Measurements from ENCODE around the gene SOCS7. TPM values are rescaled to one million over a fixed set of nuclear protein-coding genes. Genes with fewer than 3 reads are reported as not detected.

The SOCS7 gene
- total and polyA plus RNA-seq, 2 experiments from 2014 or later = 1.3 to 6.8 TPM

- 27 to 31% methylated on average over 14 of the region's 14 CpGs for WGBS, 2 experiments (ENCODE audit: low coverage in 1 of 2, low lambda C conversion rate in 2 of 2, missing lambda C conversion rate in 2 of 2)
- in situ Hi-C loops (cut with MboI) = loop anchor here (10.0 kb wide), 1 partner anchor 163 kb away; no protein-coding TSS in a partner anchor
- Histone ChIP-seq H2AFZ (peak overlapping the region; percentile 39), H3K9me3 (ENCODE audit: low read depth) (no peaks in the 10 kb centered on the region), H3K4me1 (ENCODE audit: insufficient read depth) (peaks cover 10% of the 10 kb centered on the region), H3K36me3 (ENCODE audit: low read depth) (no peaks in the 10 kb centered on the region), H3K27ac (no peak overlapping the region), H3K4me3 (peak overlapping the region; percentile 22; the same call in 1 of the 2 replicates), H3K9me2 (ENCODE audit: insufficient read depth) (no peaks in the 10 kb centered on the region), H3K4me2 (ENCODE audit: unreplicated experiment) (peak overlapping the region; percentile 20), H3K9ac (no peak overlapping the region), H3K79me2 (ENCODE audit: insufficient read depth) (peaks cover under 1% of the 10 kb centered on the region; the same call in 1 of the 2 replicates), H3F3A (ENCODE audit: insufficient read depth) (0 out of 2 replicates have a peak, but pooled peaks cover under 1% of the 10 kb centered on the region), H4K20me1 (ENCODE audit: insufficient read depth) (no peaks in the 10 kb centered on the region), H3K27me3 (replicated peaks; ENCODE audit: insufficient read depth) (peaks cover 10% of the 10 kb centered on the region; the same call in 1 of the 2 replicates)
- DNase-seq = peak; percentile 65
- TF ChIP-seq EZH2 (IDR thresholded peaks at IDR 0.05; ENCODE audit: insufficient read depth, poor library complexity, severe bottlenecking) (no peak), EZH2phosphoT487 (IDR thresholded peaks at IDR 0.05; ENCODE audit: insufficient read depth, low read depth) (no peak)
These were observed 69.7 kb downstream of the SOCS7 start for GRCh38 chr17:38421171-38421841.

- in situ Hi-C loops (cut with MboI) = loop anchor here (10.0 kb wide), 1 partner anchor 163 kb away; no protein-coding TSS in a partner anchor
- Histone ChIP-seq H4K20me1 (ENCODE audit: insufficient read depth) (no peaks in the 10 kb centered on the region), H3K79me2 (ENCODE audit: insufficient read depth) (peaks cover 9% of the 10 kb centered on the region), H3K9me2 (ENCODE audit: insufficient read depth) (no peaks in the 10 kb centered on the region), H3K4me1 (ENCODE audit: insufficient read depth) (peaks cover 12% of the 10 kb centered on the region), H3K4me2 (ENCODE audit: unreplicated experiment) (no peak overlapping the region), H3K9me3 (ENCODE audit: low read depth) (no peaks in the 10 kb centered on the region), H3K36me3 (ENCODE audit: low read depth) (no peaks in the 10 kb centered on the region), H2AFZ (no peak overlapping the region), H3K27ac (no peak overlapping the region), H3F3A (ENCODE audit: insufficient read depth) (0 out of 2 replicates have a peak, but pooled peaks cover 9% of the 10 kb centered on the region), H3K4me3 (no peak overlapping the region), H3K27me3 (replicated peaks; ENCODE audit: insufficient read depth) (peaks cover 10% of the 10 kb centered on the region; the same call in 1 of the 2 replicates), H3K9ac (no peak overlapping the region)
- TF ChIP-seq EZH2phosphoT487 (IDR thresholded peaks at IDR 0.05; ENCODE audit: insufficient read depth, low read depth) = no peak
- TF ChIP-seq EZH2 (IDR thresholded peaks at IDR 0.05; ENCODE audit: insufficient read depth, poor library complexity, severe bottlenecking) = no peak
- 59 to 65% methylated on average over 17 of the region's 17 CpGs for WGBS, 2 experiments (ENCODE audit: low coverage in 1 of 2, low lambda C conversion rate in 2 of 2, missing lambda C conversion rate in 2 of 2)
- DNase-seq = peak; percentile 17
These were observed 70.5 kb downstream of the SOCS7 start for GRCh38 chr17:38421871-38422827.

GRCh38 chr17:38424297-38424972, 72.8 kb downstream of the SOCS7 start:
- no peaks in the 10 kb centered on the region for H3K9me3 ChIP-seq (ENCODE audit: low read depth)
- H2AFZ ChIP-seq = no peak overlapping the region
- no peaks in the 10 kb centered on the region; the same call in 1 of the 2 replicates for H3K27me3 ChIP-seq (replicated peaks; ENCODE audit: insufficient read depth)
- no peak for TF ChIP-seq EZH2 (IDR thresholded peaks at IDR 0.05; ENCODE audit: insufficient read depth, poor library complexity, severe bottlenecking)
- TF ChIP-seq EZH2phosphoT487 (IDR thresholded peaks at IDR 0.05; ENCODE audit: insufficient read depth, low read depth) = no peak
- no peaks in the 10 kb centered on the region for H3K36me3 ChIP-seq (ENCODE audit: low read depth)
- DNase-seq = no peak
- H3K4me1 ChIP-seq (ENCODE audit: insufficient read depth) = peaks cover 19% of the 10 kb centered on the region
- H3K79me2 ChIP-seq (ENCODE audit: insufficient read depth) = peaks cover 15% of the 10 kb centered on the region
- no peaks in the 10 kb centered on the region for H3K9me2 ChIP-seq (ENCODE audit: insufficient read depth)
- WGBS, 2 experiments (ENCODE audit: low coverage in 1 of 2, low lambda C conversion rate in 2 of 2, missing lambda C conversion rate in 2 of 2) = 78 to 79% methylated on average over 6 of the region's 6 CpGs
- H3K27ac ChIP-seq = no peak overlapping the region
- H3K4me2 ChIP-seq (ENCODE audit: unreplicated experiment) = no peak overlapping the region
- no peak overlapping the region for H3K9ac ChIP-seq
- peaks cover 14% of the 10 kb centered on the region; the same call in 1 of the 2 replicates for H3F3A ChIP-seq (ENCODE audit: insufficient read depth)
- H4K20me1 ChIP-seq (ENCODE audit: insufficient read depth) = no peaks in the 10 kb centered on the region
- in situ Hi-C loops (cut with MboI) = loop anchor here (10.0 kb wide), 1 partner anchor 160 kb away; no protein-coding TSS in a partner anchor
- no peak overlapping the region for H3K4me3 ChIP-seq
